ENCODE data around the gene STXBP5. TPM values are rescaled to one million over a fixed set of nuclear protein-coding genes. Genes with fewer than 3 reads are reported as not detected.

The STXBP5 gene
- total and polyA plus RNA-seq, 2 of the 13 experiments (the other 11 are each of a cell fraction or from before 2014, with no cell fraction given), result 8.8 to 19.4 TPM

GRCh38 chr6:147200711-147201110 lies 3.5 kb upstream of the STXBP5 start:
- Histone ChIP-seq H2AFZ (ENCODE audit: low read length) (no peak overlapping the region), H3K9ac (ENCODE audit: insufficient read depth, low read depth, low read length) (no peak overlapping the region), H3K36me3 (replicated peaks in 1 of 2; ENCODE audit: control insufficient read depth in 1 of 2, insufficient read depth in 2 of 2, low read length in 2 of 2) (no peaks in the 10 kb centered on the region), H4K20me1 (ENCODE audit: insufficient read depth, low read length) (no peaks in the 10 kb centered on the region; the same call in 1 of the 2 replicates), H3K4me1 (ENCODE audit: insufficient read depth, low read length) (peaks cover 14% of the 10 kb centered on the region), H3K4me2 (ENCODE audit: low read depth, low read length) (no peak overlapping the region), H3K27ac (ENCODE audit: extremely low read length, insufficient read depth, low read length) (no peak overlapping the region), H3K4me3 (replicated peaks in 1 of 3; ENCODE audit: insufficient read depth in 1 of 3, low read depth in 2 of 3, low read length in 3 of 3) (no peak overlapping the region), H3K79me2 (ENCODE audit: insufficient read depth, low read length) (peaks cover 15% of the 10 kb centered on the region), H3K9me3 (ENCODE audit: low read length) (no peaks in the 10 kb centered on the region), H3K27me3 (ENCODE audit: control insufficient read depth in 1 of 2, insufficient read depth in 2 of 2, low read length in 2 of 2) (no peaks in the 10 kb centered on the region; a peak in 2 of 5 replicates)
- BruUV-seq (replicated peaks), result no TSS peak
- intact Hi-C loops (cut with micrococcal nuclease; ENCODE audit: unreplicated experiment) (loop anchor here (5.0 kb wide), 2 partner anchors 138 to 343 kb away; no protein-coding TSS in a partner anchor), in situ Hi-C loops (cut with HindIII; ENCODE audit: extremely low pct_ligation_motif_present, low pct_unique_long_range_greater_than_20kb) (loop anchor here (10.0 kb wide), 2 partner anchors 216 to 296 kb away; no protein-coding TSS in a partner anchor)
- CTCF ChIA-PET (ENCODE audit: low intra/inter-chr PET ratio, low total read pairs), result no interaction called here
- POLR2A ChIA-PET, result no interaction called here
- 79% methylated on average over 1 of the region's 1 CpG for WGBS (ENCODE audit: low lambda C conversion rate)
- no peak for DNase-seq (ENCODE audit: low spot score)
- ATAC-seq, result no peak
- TF ChIP-seq ATF7 (IDR thresholded peaks at IDR 0.05) (peak; percentile 59; the same call in 1 of the 2 replicates), ATF7 (CRISPR knock-in tag; IDR thresholded peaks at IDR 0.05) (no peak)
- TF ChIP-seq, protein P1, sequence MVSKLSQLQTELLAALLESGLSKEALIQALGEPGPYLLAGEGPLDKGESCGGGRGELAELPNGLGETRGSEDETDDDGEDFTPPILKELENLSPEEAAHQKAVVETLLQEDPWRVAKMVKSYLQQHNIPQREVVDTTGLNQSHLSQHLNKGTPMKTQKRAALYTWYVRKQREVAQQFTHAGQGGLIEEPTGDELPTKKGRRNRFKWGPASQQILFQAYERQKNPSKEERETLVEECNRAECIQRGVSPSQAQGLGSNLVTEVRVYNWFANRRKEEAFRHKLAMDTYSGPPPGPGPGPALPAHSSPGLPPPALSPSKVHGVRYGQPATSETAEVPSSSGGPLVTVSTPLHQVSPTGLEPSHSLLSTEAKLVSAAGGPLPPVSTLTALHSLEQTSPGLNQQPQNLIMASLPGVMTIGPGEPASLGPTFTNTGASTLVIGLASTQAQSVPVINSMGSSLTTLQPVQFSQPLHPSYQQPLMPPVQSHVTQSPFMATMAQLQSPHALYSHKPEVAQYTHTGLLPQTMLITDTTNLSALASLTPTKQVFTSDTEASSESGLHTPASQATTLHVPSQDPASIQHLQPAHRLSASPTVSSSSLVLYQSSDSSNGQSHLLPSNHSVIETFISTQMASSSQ (IDR thresholded peaks at IDR 0.05; ENCODE audit: low read depth), result no peak
- TF ChIP-seq, protein P1 (CRISPR knock-in tag; IDR thresholded peaks at IDR 0.05; ENCODE audit: borderline replicate concordance), result no peak
- no peak for FAIRE-seq
